Measurements from ENCODE around the gene SPRYD7.

SPRYD7 gene

GRCh38 chr13:49935171-49936074 lies 717 bp downstream of the SPRYD7 start (continued):
- TF ChIP-seq SCRT2 (tag by site-specific recombination; IDR thresholded peaks at IDR 0.05) (peak; percentile 84), ZNF37A (tag by site-specific recombination; IDR thresholded peaks at IDR 0.05) (no peak), ZBTB48 (tag by site-specific recombination; IDR thresholded peaks at IDR 0.05) (no peak), ZNF48 (tag by site-specific recombination; IDR thresholded peaks at IDR 0.05) (no peak), REST (tag by site-specific recombination; IDR thresholded peaks at IDR 0.05) (no peak), ZSCAN30 (tag by site-specific recombination; IDR thresholded peaks at IDR 0.05) (no peak)

GRCh38 chr13:49933511-49933910 lies 2.6 kb downstream of the SPRYD7 start:
- Histone ChIP-seq H3K9me3 (ENCODE audit: control insufficient read depth, insufficient read depth, low read depth, low read length) (no peaks in the 10 kb centered on the region), H3K4me1 (ENCODE audit: control insufficient read depth, insufficient read depth, low read length) (peaks cover 4% of the 10 kb centered on the region; the same call in 1 of the 2 replicates), H3K4me3 (ENCODE audit: low read depth, low read length) (no peak overlapping the region), H3K36me3 (ENCODE audit: control insufficient read depth in 2 of 2, insufficient read depth in 1 of 2, low read length in 2 of 2) (peaks cover 0 to 1% of the 10 kb centered on the region in 2 experiments; a peak in 2 of 3 replicates), H3K27ac (ENCODE audit: extremely low read depth, low read depth, low read length) (no peak overlapping the region)
- ChIA-PET CTCF (interaction anchor here (0.6 kb wide), 1 partner anchor 129 kb away, joined by 4 read pairs; no protein-coding TSS in a partner anchor), POLR2A (no interaction called here)
- no peak for TF ChIP-seq WT1 (tag by site-specific recombination; IDR thresholded peaks at IDR 0.05)
- TF ChIP-seq ZNF768 (tag by site-specific recombination; IDR thresholded peaks at IDR 0.05): no peak

GRCh38 chr13:49932868-49933267 lies 3.3 kb downstream of the SPRYD7 start:
- H3K36me3 ChIP-seq (ENCODE audit: control insufficient read depth in 2 of 2, insufficient read depth in 1 of 2, low read length in 2 of 2): peaks cover 0 to 3% of the 10 kb centered on the region in 2 experiments; a peak in 2 of 3 replicates
- H3K4me1 ChIP-seq (ENCODE audit: control insufficient read depth, insufficient read depth, low read length): peaks cover 4% of the 10 kb centered on the region; the same call in 1 of the 2 replicates
- ChIA-PET CTCF (no interaction called here), POLR2A (no interaction called here)
- H3K27ac ChIP-seq (ENCODE audit: extremely low read depth, low read depth, low read length): no peak overlapping the region
- TF ChIP-seq PRDM4 (tag by site-specific recombination; IDR thresholded peaks at IDR 0.05) (no peak), ZNF843 (tag by site-specific recombination; IDR thresholded peaks at IDR 0.05) (no peak), ZNF341 (tag by site-specific recombination; IDR thresholded peaks at IDR 0.05; ENCODE audit: low read depth) (no peak), ZNF155 (tag by site-specific recombination; IDR thresholded peaks at IDR 0.05) (no peak), ZNF354C (tag by site-specific recombination; IDR thresholded peaks at IDR 0.05; ENCODE audit: borderline replicate concordance, low read depth) (no peak), ZNF138 (tag by site-specific recombination; IDR thresholded peaks at IDR 0.05; ENCODE audit: borderline replicate concordance) (no peak)
- no peak overlapping the region for H3K4me3 ChIP-seq (ENCODE audit: low read depth, low read length)
- no peaks in the 10 kb centered on the region for H3K9me3 ChIP-seq (ENCODE audit: control insufficient read depth, insufficient read depth, low read depth, low read length)
